Gastroesophageal sphincter (tissue), 3 donors: ENCODE data around the gene RHOH.

Source experiments
- CTCF ChIP-seq, 4 experiments: fragments of 200-600 bp in 2 of 4; fragments of 450-650 bp in 2 of 4; sonication (generic) in 1 of 4; IDR thresholded peaks; one replicate each; pipeline ENCODE4 v1.5.1; 2017 to 2019; ENCODE audit warnings: antibody characterized with exemption in 4 of 4, mild to moderate bottlenecking in 2 of 4, moderate library complexity in 2 of 4
- EP300 ChIP-seq: sonication (generic); formaldehyde crosslinking; IDR thresholded peaks from one replicate; pipeline ENCODE4 v1.6.1; 2017; ENCODE audit warnings: antibody characterized with exemption, mild to moderate bottlenecking
- POLR2A ChIP-seq, 2 donors: fragments of 450-650 bp; IDR thresholded peaks; one replicate each; pipeline ENCODE4 v1.6.1; 2017; ENCODE audit warnings: antibody characterized with exemption in 2 of 2, mild to moderate bottlenecking in 2 of 2, moderate library complexity in 1 of 2
- POLR2AphosphoS5 ChIP-seq: sonication (generic); formaldehyde crosslinking; IDR thresholded peaks from one replicate; pipeline ENCODE4 v1.6.1; 2017; ENCODE audit warnings: antibody characterized with exemption

- TF ChIP-seq POLR2AphosphoS5, result no peak
- TF ChIP-seq CTCF (IDR thresholded peaks at IDR 0.05), result no peak
- no peak for TF ChIP-seq POLR2A (IDR thresholded peaks at IDR 0.05)
- no peak for TF ChIP-seq EP300
Observed at GRCh38 chr4:40281913-40282312, 85.1 kb downstream of the RHOH start.
